Gastroesophageal sphincter (tissue), 3 donors: ENCODE results near the gene SIGLEC1.

Source experiments
- CTCF ChIP-seq, 4 experiments: fragments of 200-600 bp in 2 of 4; fragments of 450-650 bp in 2 of 4; sonication (generic) in 1 of 4; IDR thresholded peaks; one replicate each; pipeline ENCODE4 v1.5.1; 2017 to 2019; ENCODE audit warnings: antibody characterized with exemption in 4 of 4, mild to moderate bottlenecking in 2 of 4, moderate library complexity in 2 of 4
- POLR2A ChIP-seq, 2 donors: fragments of 450-650 bp; IDR thresholded peaks; one replicate each; pipeline ENCODE4 v1.6.1; 2017; ENCODE audit warnings: antibody characterized with exemption in 2 of 2, mild to moderate bottlenecking in 2 of 2, moderate library complexity in 1 of 2
- POLR2AphosphoS5 ChIP-seq: sonication (generic); formaldehyde crosslinking; IDR thresholded peaks from one replicate; pipeline ENCODE4 v1.6.1; 2017; ENCODE audit warnings: antibody characterized with exemption

GRCh38 chr20:3696200-3696599 lies 16.2 kb downstream of the SIGLEC1 start:
- TF ChIP-seq CTCF (IDR thresholded peaks at IDR 0.05) (peak in 1 of 4 experiments; percentile 17), POLR2A (IDR thresholded peaks at IDR 0.05) (no peak), POLR2AphosphoS5 (no peak)
